Measurements from ENCODE around the gene CD93.

DNA sequence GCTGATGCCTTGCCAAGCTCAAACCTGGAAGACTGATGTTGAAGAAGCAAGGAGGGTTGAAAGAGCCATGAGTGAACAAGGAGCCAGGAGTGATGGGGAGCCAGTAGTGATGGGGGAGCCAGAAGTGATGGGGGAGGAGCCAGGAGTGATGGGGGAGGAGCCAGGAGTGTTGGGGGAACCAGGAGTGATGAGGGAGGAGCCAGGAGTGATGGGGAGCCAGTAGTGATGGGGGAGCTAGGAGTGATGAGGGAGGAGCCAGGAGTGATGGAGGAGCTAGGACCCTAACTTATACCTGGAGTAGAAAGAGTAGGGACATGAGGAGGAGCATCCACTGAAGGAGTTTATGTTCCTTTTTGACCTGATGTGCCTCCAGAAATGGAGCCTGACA, 14.6 kb upstream of the CD93 start:
- TF ChIP-seq POLR2A (IDR thresholded peaks at IDR 0.05) (no peak), CTCF (IDR thresholded peaks at IDR 0.05) (no peak)
